Endothelial cell of hepatic sinusoid (primary cell): ENCODE measurements around the gene MCCC1.

Source experiments
- in situ Hi-C: cut with HindIII; loops from 2 replicates; pipeline ENCODE4 v1.10.0; 2017; ENCODE audit warnings: low sequenced_read_pairs

The MCCC1 gene

GRCh38 chr3:183058351-183058750 lies 40.9 kb downstream of the MCCC1 start:
- in situ Hi-C loops = no loop called here

GRCh38 chr3:183050706-183051105 lies 48.6 kb downstream of the MCCC1 start:
- in situ Hi-C loops = no loop called here

GRCh38 chr3:183046883-183047282 lies 52.4 kb downstream of the MCCC1 start:
- in situ Hi-C loops = no loop called here

GRCh38 chr3:183044547-183045229 lies 54.6 kb downstream of the MCCC1 start:
- in situ Hi-C loops = no loop called here

GRCh38 chr3:183038757-183039156 lies 60.5 kb downstream of the MCCC1 start:
- in situ Hi-C loops = no loop called here

- in situ Hi-C loops = no loop called here
These were observed 61.1 kb downstream of the MCCC1 start for GRCh38 chr3:183038221-183038620.

GRCh38 chr3:183033746-183034145 lies 65.5 kb downstream of the MCCC1 start:
- in situ Hi-C loops = no loop called here

- in situ Hi-C loops = no loop called here
These were observed 66.3 kb downstream of the MCCC1 start for GRCh38 chr3:183032880-183033555.

- in situ Hi-C loops = no loop called here
These were observed 67.5 kb downstream of the MCCC1 start for GRCh38 chr3:183031826-183032225.

GRCh38 chr3:183028416-183028815 lies 70.9 kb downstream of the MCCC1 start:
- in situ Hi-C loops = no loop called here

GRCh38 chr3:183027276-183027675 lies 72.0 kb downstream of the MCCC1 start:
- in situ Hi-C loops = no loop called here

- in situ Hi-C loops = no loop called here
These were observed 76.3 kb downstream of the MCCC1 start for GRCh38 chr3:183022936-183023516.

- in situ Hi-C loops = no loop called here
These were observed 80.7 kb downstream of the MCCC1 start for GRCh38 chr3:183018421-183019192.

GRCh38 chr3:183015185-183015584 lies 84.1 kb downstream of the MCCC1 start:
- in situ Hi-C loops = no loop called here

- in situ Hi-C loops = no loop called here
These were observed 85.4 kb downstream of the MCCC1 start for GRCh38 chr3:183013856-183014255.

- in situ Hi-C loops = no loop called here
These were observed 86.2 kb downstream of the MCCC1 start for GRCh38 chr3:183013074-183013473.

GRCh38 chr3:183008800-183009199 lies 90.5 kb downstream of the MCCC1 start:
- in situ Hi-C loops = no loop called here

- in situ Hi-C loops = no loop called here
These were observed 91.0 kb downstream of the MCCC1 start for GRCh38 chr3:183008303-183008702.

GRCh38 chr3:183006396-183007002 lies 92.8 kb downstream of the MCCC1 start:
- in situ Hi-C loops = no loop called here

- in situ Hi-C loops = no loop called here
These were observed 99.5 kb downstream of the MCCC1 start for GRCh38 chr3:182999767-183000166.
